ENCODE results near the gene EED.

The EED gene, protein sequence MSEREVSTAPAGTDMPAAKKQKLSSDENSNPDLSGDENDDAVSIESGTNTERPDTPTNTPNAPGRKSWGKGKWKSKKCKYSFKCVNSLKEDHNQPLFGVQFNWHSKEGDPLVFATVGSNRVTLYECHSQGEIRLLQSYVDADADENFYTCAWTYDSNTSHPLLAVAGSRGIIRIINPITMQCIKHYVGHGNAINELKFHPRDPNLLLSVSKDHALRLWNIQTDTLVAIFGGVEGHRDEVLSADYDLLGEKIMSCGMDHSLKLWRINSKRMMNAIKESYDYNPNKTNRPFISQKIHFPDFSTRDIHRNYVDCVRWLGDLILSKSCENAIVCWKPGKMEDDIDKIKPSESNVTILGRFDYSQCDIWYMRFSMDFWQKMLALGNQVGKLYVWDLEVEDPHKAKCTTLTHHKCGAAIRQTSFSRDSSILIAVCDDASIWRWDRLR

GRCh38 chr11:86244522-86245368, at the start of gene EED:
Gene EED, plus strand, starts transcription at chr11:86244753. Its CDS starts 477 bp downstream, at chr11:86245230.
- DNase-seq = peak; percentile 82 to 98 (median 95)
- intact Hi-C loops (cut with DNase I) = loop anchor here (2.0 kb wide), 1 partner anchor 58 kb away; the partner anchor contains the start of gene HIKESHI

- DNase-seq = no peak
- intact Hi-C loops (cut with DNase I) = loop anchor here (5.0 kb wide), 2 partner anchors 38 to 153 kb away; no protein-coding TSS in a partner anchor
Measured at GRCh38 chr11:86194998-86195397, 49.6 kb upstream of the EED start.

DNA sequence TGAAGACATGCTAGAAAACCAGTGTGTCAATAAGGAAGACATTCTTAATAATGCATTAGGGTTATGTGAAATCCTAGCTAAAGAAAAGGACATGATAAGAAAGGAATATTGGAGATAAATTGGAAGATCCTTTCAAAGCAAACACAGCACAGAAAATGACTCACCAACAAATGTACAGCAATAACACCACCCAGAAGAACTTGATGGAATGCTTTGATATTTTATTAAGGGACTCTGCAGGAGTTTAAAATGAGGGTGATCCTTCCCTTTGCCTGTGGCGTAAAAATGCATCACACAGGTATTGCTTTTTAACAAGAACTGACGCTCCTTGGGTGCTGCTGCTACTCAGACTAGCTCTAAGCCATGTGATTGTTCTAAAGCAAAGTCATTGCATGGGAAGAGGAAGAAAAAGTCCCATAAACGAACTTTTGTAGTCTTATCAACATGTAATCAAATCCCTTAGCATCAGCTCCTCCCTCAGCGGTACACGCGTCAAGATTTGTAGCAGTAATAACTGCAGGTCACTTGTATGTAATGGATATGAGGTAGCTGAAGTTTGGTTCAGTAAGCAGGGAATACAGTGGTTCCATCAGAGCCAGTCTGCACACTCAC, 48.4 kb upstream of the EED start:
- DNase-seq = no peak
- intact Hi-C loops (cut with DNase I) = loop anchor here (5.0 kb wide), 1 partner anchor 154 kb away; no protein-coding TSS in a partner anchor

DNA sequence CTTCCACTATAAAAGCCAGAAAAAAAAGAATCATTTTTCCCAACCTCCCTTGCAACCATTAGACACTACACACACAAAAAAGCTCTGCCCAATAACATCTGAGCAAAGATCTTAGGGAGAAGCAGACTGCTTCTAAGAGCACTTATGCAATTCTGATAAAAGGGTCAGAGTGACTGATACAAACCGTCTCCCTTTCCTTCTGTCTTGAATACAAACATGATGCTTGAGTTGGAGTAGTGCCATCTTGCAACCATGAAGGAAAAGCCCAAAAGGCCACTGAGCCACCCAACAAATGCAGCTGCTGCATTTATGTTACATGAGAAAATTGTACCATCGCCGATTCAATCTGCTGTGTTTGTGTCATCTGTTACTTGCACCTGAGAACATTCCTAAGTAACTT, 47.6 kb upstream of the EED start:
- no peak for DNase-seq
- intact Hi-C loops (cut with DNase I) = loop anchor here (5.0 kb wide), 1 partner anchor 155 kb away; no protein-coding TSS in a partner anchor

DNA sequence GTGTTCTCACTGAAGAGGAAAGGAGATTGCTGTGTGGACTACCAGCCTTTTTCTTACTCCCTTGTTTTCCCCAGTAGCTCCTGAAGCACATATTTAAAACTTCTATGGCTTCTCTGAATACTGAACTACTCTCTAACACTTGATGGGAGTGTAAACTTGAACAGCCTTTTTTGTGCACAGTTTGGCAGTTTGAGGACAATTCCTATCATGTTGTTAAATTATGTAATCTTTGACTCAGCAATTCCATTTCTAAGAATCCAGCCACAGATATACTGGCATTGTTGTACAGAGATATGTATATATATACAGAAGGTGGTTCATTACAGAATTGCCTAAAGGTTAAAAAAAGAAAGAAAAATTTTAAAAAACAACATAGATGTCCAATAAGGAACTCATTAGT, 47.1 kb upstream of the EED start:
- intact Hi-C loops (cut with DNase I) = loop anchor here (5.0 kb wide), 1 partner anchor 155 kb away; no protein-coding TSS in a partner anchor
- no peak for DNase-seq

DNA sequence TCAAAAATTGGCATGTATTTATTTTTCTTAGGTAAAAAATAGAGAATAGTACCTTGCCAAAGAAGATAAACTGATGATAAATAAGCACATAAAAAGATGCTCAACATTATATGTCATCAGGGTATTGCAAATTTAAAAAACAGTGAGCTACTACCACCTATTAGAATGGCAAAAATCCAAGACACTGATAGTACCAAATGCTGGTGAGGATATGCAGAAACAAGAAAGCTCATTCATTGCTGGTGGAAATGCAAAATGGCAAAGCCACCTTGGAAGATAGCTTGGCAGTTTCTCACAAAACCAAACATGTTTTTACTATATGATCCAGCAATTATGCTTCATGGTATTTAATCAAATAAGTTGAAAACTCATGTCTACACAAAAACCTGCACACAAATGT, 46.4 kb upstream of the EED start:
- no peak for DNase-seq
- intact Hi-C loops (cut with DNase I) = loop anchor here (5.0 kb wide), 1 partner anchor 156 kb away; no protein-coding TSS in a partner anchor

GRCh38 chr11:86199354-86199753, 45.2 kb upstream of the EED start:
- intact Hi-C loops (cut with DNase I) = loop anchor here (5.0 kb wide), 1 partner anchor 157 kb away; no protein-coding TSS in a partner anchor
- DNase-seq = no peak

- DNase-seq = no peak
- intact Hi-C loops (cut with DNase I) = loop anchor here (5.0 kb wide), 1 partner anchor 259 kb away; no protein-coding TSS in a partner anchor
Measured at GRCh38 chr11:86201371-86201884, 43.1 kb upstream of the EED start.

- intact Hi-C loops (cut with DNase I) = loop anchor here (5.0 kb wide), 1 partner anchor 260 kb away; no protein-coding TSS in a partner anchor
- no peak for DNase-seq
Measured at GRCh38 chr11:86202013-86202336, 42.6 kb upstream of the EED start.

DNA sequence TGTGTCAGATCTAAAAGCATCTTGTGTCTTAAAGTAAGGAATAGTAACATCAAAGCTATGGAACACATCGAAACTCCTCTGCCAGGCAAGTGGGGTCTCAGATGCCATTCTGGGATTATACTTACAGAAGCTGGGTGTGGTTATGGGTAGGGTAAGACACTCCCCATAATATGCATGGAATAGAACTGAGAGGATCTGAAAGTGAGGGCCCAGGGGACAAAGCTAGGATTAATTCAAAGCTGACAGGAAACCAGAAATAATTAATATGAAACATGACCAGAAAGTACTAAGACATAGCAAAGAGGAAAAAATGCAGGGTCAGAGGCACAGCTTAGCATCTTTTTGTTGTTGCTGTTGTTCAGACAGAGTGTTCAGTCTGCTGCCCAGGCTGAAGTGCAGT, 40.2 kb upstream of the EED start:
- intact Hi-C loops (cut with DNase I) = loop anchor here (5.0 kb wide), 1 partner anchor 262 kb away; no protein-coding TSS in a partner anchor

DNA sequence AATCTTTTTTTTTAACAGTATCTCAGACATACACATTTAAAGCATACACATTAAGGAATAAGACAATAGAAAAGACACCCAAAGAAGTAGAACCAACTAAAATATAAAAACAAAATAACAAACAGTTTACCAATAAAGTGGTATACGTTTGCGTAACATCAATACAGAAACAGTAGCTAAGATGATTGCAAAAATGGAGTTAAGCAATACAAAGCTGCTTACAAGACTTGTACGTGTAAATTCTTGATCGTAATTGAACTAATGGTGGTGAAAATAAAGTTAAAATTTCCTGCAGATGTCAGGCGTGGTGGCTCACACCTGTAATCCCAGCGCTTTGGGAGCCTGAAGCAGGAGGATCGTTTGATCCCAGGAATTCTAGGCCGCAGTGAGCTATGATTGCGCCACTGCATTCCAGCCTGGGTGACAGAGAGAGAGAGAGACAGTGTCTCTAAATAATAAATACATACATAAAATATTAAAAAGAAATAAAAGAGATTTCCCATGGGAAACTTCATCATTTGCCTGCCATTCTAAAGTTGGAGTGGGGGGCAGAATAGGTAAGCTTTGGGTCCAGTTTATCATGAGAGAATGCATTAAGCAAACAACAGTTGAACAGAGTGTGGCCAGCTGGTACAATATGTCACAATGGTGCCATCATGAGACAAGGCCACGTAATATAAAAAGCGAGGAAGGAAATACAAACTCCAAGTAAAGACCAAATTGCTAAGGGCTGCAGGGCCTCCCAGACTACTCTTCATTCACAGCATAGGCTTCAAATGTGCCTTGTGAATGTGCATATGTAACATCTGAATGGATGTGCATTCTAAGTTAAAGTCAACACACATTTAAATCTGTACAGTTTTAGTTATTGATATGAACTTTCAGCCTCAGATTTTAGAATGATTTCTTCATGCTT, 38.9 kb upstream of the EED start:
- intact Hi-C loops (cut with DNase I) = no loop called here
- peak in 3 of 42 donors; percentile 33 to 39 (median 38) for DNase-seq

More for the DNA sequence above, 40.2 kb upstream of the EED start:
- no peak for DNase-seq

DNA sequence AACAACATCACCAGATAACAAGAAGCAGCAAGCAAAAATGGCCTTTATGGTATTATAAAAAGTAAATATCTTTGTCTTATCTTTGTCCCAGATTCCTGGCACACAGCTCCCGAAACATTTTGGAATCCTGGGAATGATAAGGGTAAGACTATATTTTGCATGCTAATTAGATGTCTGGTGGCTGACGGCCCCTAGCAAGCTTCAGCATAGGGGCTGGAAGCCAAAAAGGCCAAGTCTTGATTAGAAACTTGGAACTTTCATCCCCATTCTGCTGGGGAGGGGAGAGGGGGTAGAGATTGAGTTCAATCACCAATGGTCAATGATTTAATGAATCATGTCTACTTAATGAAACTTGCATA, 38.2 kb upstream of the EED start:
- intact Hi-C loops (cut with DNase I) = no loop called here
- DNase-seq = no peak

- intact Hi-C loops (cut with DNase I) = no loop called here
- no peak for DNase-seq
Measured at GRCh38 chr11:86207413-86207812, 37.1 kb upstream of the EED start.

DNA sequence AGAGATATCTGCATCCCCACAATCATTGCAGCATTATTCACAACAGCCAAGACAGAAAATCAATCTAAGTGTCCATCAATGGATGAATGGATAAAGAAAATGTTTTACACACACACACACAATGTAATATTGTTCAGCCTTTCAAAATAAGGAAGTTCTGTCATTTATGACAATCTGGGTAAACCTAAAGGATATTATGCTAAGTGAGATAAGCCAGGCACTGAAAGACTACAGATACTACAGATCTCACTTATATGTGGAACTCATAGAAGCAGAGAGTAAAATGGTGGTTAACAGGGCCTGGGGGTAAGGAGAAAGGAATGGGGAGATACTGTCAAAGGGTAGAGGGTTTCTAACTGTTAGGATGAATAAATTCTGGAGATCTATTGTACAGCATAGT, 36.0 kb upstream of the EED start:
- DNase-seq = no peak
- intact Hi-C loops (cut with DNase I) = no loop called here

DNA sequence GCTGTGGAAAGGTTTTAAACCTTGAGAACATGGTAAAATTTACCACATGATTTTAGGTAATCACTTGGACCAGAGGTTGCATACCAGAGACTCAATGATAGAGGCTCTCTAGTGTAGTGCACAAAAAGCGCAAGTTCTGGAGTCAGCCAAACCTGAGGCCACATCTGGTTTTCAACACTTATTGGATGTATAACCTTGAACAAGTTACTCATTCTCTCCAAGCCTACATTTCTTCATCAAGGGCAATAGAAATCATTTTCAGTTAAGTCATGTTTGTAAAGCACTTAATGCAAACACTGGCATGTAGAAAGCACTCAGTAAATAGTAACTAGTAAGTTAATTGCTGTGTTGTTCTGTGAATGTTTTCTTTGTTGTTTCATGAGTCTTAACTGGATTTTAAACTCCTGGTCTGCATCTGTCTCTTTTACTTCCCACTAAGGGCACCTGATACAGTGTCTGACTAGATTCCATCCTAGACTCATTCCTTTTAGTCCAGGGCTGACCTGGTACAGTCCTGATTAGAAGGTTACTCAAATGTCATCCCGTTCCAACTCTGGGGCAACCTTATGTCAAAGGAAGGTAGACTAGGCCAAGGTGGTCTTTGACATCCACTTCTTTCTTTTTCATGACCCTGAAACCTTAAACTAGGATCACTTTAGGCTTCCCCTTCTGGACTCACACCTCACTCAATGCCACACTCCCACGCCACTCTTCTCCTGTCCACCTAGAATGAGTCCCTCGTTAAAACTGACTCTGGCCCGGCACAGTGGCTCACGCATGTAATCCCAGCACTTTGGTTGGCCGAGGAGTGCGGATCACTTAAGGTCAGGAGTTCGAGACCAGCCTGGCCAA, 34.5 kb upstream of the EED start:
- intact Hi-C loops (cut with DNase I) = no loop called here
- no peak for DNase-seq

DNA sequence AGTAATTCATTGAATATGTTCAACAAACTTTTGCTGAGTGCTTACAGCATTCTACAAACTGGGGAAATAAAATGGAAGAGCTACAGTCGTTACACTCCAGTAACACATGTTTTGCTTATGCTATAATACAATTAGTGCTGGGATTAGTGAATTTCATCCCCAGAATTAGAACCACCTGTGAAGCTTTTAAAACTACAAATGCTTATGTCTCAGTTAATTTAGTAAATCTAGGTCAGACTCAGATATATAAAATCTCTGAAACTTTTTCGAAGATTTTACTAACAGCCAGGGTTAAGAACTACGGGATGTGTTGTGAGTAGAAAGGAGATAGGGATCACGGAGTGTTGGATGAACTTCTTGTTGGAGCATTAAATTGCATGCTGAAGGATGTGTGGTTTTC, 33.7 kb upstream of the EED start:
- no peak for DNase-seq
- intact Hi-C loops (cut with DNase I) = no loop called here

- DNase-seq = no peak
- intact Hi-C loops (cut with DNase I) = no loop called here
Measured at GRCh38 chr11:86211619-86212018, 32.9 kb upstream of the EED start.
